ENCODE results near the gene PPIE. TPM values are rescaled to one million over a fixed set of nuclear protein-coding genes. Genes with fewer than 3 reads are reported as not detected.

PPIE gene
- total RNA-seq, 1 experiment from 2014 or later, result 36.3 TPM

GRCh38 chr1:39737546-39738169 lies 1.0 kb upstream of the PPIE start:
- no peak overlapping the region for H3K4me3 Mint-ChIP-seq
- H3K27me3 ChIP-seq (ENCODE audit: insufficient read depth, low read length), result peaks cover 16% of the 10 kb centered on the region; the same call in 1 of the 2 replicates

More at GRCh38 chr1:39737546-39738169, 1.0 kb upstream of the PPIE start:
- Histone ChIP-seq H2BK120ac (ENCODE audit: low read depth, low read length, poor library complexity, severe bottlenecking) (no peak overlapping the region), H2BK20ac (ENCODE audit: low read depth, low read length, poor library complexity, severe bottlenecking) (no peak overlapping the region), H3K23ac (ENCODE audit: insufficient read length, low read depth, low read length) (no peak overlapping the region), H3K27ac (ENCODE audit: insufficient read length, low read depth, low read length) (no peak overlapping the region), H3K4me2 (ENCODE audit: insufficient read depth, insufficient read length, low read length) (no peak overlapping the region), H3K79me2 (ENCODE audit: insufficient read depth, low read length) (no peaks in the 10 kb centered on the region), H4K91ac (ENCODE audit: insufficient read length, low read depth, low read length) (no peak overlapping the region), H3K23me2 (ENCODE audit: insufficient read length, low read depth, low read length, poor library complexity, severe bottlenecking) (peaks cover 7% of the 10 kb centered on the region), H3T11ph (ENCODE audit: low read length) (no peak overlapping the region), H3K56ac (ENCODE audit: insufficient read length, low read depth, low read length) (no peak overlapping the region), H3K9ac (ENCODE audit: extremely low read depth, insufficient read length, low read length) (no peak overlapping the region), H3K14ac (ENCODE audit: insufficient read depth, low read length) (no peak overlapping the region), H3K9me3 (ENCODE audit: control insufficient read depth, low read depth, low read length) (no peaks in the 10 kb centered on the region), H2BK15ac (ENCODE audit: low read depth, low read length) (no peak overlapping the region), H2AFZ (ENCODE audit: low read length) (no peak overlapping the region), H2BK5ac (ENCODE audit: insufficient read length, low read length) (no peak overlapping the region), H3K79me1 (ENCODE audit: insufficient read depth, low read depth, low read length, poor library complexity, severe bottlenecking) (no peaks in the 10 kb centered on the region), H3K4ac (ENCODE audit: low read depth, low read length) (no peak overlapping the region), H4K8ac (replicated peaks; ENCODE audit: insufficient read length, low read depth, low read length) (no peak overlapping the region), H2AK5ac (ENCODE audit: insufficient read length, low read length) (no peak overlapping the region), H3K4me1 (ENCODE audit: insufficient read depth, low read length) (peaks cover 2% of the 10 kb centered on the region; the same call in 1 of the 2 replicates), H2BK12ac (ENCODE audit: insufficient read length, low read depth, low read length) (no peak overlapping the region), H4K5ac (ENCODE audit: insufficient read length, low read depth, low read length) (no peak overlapping the region), H3K18ac (ENCODE audit: insufficient read length, low read depth, low read length) (no peak overlapping the region), H4K20me1 (ENCODE audit: control insufficient read depth, insufficient read depth, insufficient read length) (no peaks in the 10 kb centered on the region)
- Mint-ChIP-seq H3K4me1 (peaks cover 9 to 13% of the 10 kb centered on the region in 2 experiments), H3K36me3 (ENCODE audit: insufficient read depth in 1 of 3, low read depth in 3 of 3) (peaks cover 0 to 21% (median 20%) of the 10 kb centered on the region in 3 experiments; a peak in 6 of 7 replicates), H3K27ac (no peak overlapping the region), H3K9me3 (no peaks in the 10 kb centered on the region), H3K27me3 (ENCODE audit: low read depth) (peaks cover 61% of the 10 kb centered on the region)
- TF ChIP-seq CTCF (conservative IDR thresholded peaks at IDR 0.05), result no peak
- no CpG with 5 or more reads among the region's 9 CpGs for WGBS (ENCODE audit: extremely low coverage, insufficient read length, low lambda C conversion rate)
- DNase-seq, result no peak
